SK-N-SH (cell line): Measurements from ENCODE around the gene SGPL1.

Source experiments
- CTCF ChIP-seq: fragments of 200-600 bp; sonication (generic); IDR thresholded peaks from 2 replicates; pipeline ENCODE4 v1.6.1; 2017; ENCODE audit warnings: antibody characterized with exemption, mild to moderate bottlenecking, moderate library complexity
- EP300 ChIP-seq, 2 experiments: IDR thresholded peaks; 2 replicates each; pipeline versions ENCODE4 v1.4.0 to v1.6.1; 2012; ENCODE audit warnings: borderline replicate concordance in 1 of 2, low read depth in 1 of 2, low read length in 1 of 2
- MAX ChIP-seq: IDR thresholded peaks from 2 replicates; pipeline ENCODE4 v1.4.0; 2012; ENCODE audit warnings: low read depth
- MXI1 ChIP-seq: IDR thresholded peaks from 2 replicates; pipeline ENCODE4 v1.6.1; 2012; ENCODE audit warnings: mild to moderate bottlenecking, low read depth, low read length, improper control_type of control experiment
- POLR2AphosphoS5 ChIP-seq: IDR thresholded peaks from 2 replicates; pipeline ENCODE4 v1.6.1; 2012; ENCODE audit warnings: low read depth, low read length
- SMC3 ChIP-seq: IDR thresholded peaks from 2 replicates; pipeline ENCODE4 v1.6.1; 2012; ENCODE audit warnings: low read depth, low read length, improper control_type of control experiment

- no peak for TF ChIP-seq CTCF
- no peak for TF ChIP-seq MXI1
- no peak for TF ChIP-seq MAX
- no peak for TF ChIP-seq POLR2AphosphoS5
- TF ChIP-seq EP300 (IDR thresholded peaks at IDR 0.05; ENCODE audit: borderline replicate concordance in 1 of 2, low read depth in 1 of 2, low read length in 1 of 2): no peak
- no peak for TF ChIP-seq SMC3
These were observed 11.8 kb upstream of the SGPL1 start for GRCh38 chr10:70803775-70804420.
